Occipital lobe (tissue), 3 donors: ENCODE results near the gene MSI1. TPM values are rescaled to one million over a fixed set of nuclear protein-coding genes. Genes with fewer than 3 reads are reported as not detected.
A peak's percentile ranks its signal among the peaks of the same experiment; 100 is the strongest.

Experiments
- DNase-seq: peaks from one replicate; lab custom pipeline; 2025; lab: John Stamatoyannopoulos, UW
- small RNA-seq: library from RNA; depleted of rRNA; stranded (forward); fragments of <200 nt; gene quantifications from one replicate; pipeline ENCODE3, GENCODE V24; 2014
- total RNA-seq: library from RNA; depleted of rRNA; stranded (reverse); fragments of >200 nt; gene quantifications from one replicate; pipeline ENCODE4 v1.2.3, GENCODE V29; 2014

The MSI1 gene
- total RNA-seq, 1 donor from 2014 or later = 7.5 TPM

DNA sequence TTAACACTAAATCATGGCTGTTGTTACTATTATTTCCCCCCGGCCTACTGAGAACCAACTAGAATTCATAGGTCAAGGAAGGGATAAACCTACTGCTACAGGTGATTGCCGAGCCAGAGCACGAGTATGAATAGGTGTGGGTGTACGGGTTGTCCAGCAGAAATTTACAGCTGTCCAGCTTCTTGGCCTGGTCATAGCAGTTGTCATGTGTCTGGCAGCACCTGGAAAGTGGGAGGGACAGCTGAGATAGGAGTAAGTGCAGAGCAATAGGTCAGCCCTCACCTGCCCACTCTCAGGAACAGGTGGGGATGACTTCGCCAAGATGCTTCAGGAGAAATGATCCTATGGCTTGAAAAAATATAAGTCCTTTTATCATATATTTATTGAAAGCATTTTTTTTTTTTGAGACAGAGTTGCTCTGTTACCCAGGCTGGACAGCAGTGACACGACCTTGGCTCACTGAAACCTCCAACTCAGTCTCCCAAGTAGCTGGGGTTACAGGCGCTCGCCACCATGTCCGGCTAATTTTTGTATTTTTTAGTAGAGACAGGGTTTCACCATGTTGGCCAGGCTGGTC, 44.0 kb downstream of the MSI1 start:
- no peak for DNase-seq

DNA sequence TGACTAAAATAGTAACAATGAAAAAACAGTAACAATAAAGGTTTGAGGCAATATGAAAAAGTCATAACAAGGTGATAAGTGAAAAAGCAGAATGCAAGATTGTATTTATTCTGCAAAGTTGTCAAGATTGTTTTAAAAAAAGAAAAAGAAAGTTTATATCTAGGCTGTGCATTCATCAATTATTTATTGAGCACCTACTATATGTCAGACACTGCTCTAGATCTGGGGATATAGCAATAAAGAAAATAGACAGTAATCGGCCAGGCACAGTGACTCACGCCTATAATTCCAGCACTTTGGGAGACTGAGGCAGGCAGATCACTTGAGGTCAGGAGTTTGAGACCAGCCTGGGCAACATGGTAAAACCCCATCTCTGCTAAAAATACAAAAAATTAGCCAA, 45.2 kb downstream of the MSI1 start:
- no peak for DNase-seq

DNA sequence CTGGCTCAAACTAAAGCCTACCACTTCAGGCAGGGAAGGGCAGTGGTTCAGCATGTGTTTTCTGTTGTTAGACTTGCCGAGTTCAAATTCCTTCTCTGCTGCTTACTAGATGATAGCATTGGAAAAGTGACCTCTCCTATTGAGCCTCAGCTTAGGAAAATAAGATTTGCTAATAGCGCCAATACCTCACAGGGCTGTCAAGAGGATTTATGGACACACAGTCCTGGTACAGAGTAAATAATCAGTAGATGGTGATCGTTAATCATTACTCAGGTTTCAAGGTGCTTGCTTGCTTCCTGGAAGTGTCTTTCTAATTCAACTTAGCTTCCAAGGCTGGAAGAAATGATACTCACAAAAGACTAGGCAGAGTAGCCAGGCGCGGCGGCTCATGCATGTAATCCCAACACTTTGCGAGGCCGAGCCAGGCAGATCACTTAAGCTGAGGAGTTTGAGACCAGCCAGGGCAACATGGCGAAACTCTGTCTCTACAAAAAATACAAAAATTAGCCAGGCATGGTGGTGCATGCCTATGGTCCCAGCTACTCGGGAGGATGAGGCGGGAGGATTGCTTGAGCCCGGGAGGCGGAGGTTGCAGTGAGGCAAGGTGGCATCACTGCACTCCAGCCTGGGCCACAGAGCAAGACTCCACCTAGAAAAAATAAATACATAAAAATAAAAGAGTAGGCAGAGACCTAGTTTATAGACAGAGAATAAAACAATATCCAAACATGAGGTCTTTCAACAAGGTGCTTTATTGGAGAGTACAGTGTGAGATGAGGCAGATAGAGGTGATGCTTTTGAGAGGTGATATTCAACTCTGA, 47.4 kb downstream of the MSI1 start:
- no peak for DNase-seq

DNA sequence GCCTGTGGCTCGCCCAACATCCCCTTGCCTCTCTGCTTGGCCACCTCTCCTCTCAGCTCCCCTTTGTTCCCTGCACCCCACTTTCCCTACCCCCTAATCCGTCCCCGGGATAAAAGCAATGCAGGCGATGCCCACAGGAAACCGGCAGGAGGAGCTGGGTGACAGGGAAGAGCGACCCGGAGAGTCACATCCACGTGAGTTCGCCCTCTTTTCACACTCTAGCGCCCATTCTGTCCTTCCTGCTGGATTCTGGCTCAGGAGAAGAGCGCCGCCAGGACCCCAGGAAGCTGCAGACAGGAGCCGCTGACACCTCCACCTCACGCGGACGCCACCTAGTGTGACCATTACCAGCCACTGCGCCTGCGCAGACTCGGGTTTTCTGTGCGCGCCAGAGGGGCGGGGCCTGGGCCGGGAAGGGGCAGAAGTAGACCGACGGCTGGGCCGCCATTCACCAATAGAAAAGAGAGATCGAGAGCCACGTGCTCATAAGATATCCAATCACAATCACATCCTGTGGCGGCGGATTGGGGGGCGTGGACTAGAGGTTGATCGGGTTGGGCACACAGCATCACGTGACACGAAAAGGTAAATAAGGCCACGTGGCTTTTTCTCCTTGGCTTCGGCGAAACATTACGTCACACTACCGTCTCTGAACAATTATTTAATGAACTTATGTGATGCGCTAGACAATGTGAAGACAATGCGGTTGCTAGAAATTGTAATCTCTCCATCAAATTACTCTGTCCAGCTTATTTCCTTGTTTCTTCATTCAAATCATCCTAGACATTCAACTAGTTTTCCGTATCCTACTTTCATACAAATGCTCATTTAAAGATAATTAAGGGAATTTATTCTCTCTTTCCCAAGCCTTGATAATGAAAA, 51.5 kb downstream of the MSI1 start:
- peak; percentile 99 for DNase-seq

DNA sequence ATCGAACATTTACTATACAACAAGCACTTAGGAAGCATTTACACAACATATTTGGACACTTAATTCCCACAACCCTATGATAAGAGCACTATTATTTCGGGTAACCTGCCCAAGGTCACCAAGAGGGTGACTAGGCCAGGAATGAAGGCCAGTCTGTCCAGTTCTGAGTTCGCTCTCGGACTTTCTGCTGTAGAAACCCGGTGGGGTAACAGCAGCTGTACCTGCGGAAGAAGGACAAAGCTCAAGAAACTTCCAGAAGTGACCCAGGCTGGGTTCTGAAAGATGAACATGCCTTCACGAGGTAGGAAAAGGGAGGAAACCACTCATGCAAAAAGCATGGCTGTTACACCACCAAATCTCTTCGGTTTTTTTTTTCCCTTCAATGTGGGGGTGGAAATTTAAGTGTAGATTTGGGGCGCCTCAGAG, 52.2 kb downstream of the MSI1 start:
- DNase-seq = no peak

DNA sequence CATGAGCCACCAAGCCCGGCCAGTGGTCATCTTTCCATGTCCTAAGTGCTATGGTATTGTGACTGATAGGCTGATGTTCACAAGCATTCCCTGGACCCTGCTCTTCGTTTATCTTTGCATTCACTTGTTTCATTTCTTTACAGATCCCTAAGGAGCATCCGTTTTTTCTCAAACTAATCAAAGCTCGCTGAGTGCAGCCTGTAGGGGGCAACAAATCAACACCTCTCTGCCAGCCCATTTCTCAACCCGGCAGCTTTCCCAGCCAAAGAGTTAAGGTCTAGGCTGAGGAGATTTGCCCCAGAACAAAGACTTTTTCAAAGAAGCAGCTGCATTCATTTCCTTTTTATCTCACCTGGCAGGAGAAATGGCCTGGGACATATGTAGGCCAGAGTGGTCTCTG, 54.7 kb downstream of the MSI1 start:
- no peak for DNase-seq

DNA sequence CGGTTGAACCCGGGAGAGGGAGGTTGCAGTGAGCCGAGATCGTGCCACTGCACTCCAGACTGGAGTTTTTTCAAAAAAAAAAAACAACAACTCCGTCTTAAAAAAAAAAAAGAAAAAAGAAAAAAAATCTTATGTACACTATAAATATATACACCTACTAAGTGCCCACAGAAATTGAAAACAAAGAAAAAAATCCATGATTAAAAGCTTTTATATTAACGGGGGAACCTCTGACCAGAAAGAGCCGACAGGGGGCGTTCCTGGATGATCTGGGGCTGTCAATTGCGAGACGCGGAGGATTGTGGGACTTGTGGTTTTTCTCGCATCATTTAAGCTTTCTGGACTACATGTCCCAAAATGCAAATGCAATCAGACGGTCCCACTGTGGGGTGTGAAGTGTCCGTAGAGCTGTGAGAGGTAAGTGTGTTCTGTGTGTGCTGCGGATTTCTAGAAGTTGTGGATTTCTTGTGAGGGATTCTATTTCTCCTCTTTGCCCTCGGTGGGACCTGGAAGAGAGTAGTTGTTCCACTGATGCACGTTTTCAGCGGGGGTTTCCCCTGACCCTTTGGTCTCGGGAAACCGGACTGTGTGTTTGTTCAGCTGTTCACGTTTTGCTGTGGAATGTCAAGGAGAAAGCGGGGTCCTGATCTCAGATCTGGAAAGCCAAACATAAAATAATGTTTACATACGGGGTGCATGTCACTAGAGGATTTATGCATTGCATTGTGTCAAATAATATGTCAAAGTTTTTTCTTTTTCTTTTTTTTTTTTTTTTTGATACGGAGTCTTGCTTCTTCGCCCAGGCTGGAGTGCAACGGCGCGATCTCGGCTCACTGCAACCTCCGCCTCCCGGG, 66.8 kb downstream of the MSI1 start, which contains the start of gene SIRT4:
Gene SIRT4 (plus strand): TSS at position 360 of the 854 bp plus-strand sequence. CDS start 1,241 bp downstream, outside the sequence.
- peak; percentile 75 for DNase-seq

DNA sequence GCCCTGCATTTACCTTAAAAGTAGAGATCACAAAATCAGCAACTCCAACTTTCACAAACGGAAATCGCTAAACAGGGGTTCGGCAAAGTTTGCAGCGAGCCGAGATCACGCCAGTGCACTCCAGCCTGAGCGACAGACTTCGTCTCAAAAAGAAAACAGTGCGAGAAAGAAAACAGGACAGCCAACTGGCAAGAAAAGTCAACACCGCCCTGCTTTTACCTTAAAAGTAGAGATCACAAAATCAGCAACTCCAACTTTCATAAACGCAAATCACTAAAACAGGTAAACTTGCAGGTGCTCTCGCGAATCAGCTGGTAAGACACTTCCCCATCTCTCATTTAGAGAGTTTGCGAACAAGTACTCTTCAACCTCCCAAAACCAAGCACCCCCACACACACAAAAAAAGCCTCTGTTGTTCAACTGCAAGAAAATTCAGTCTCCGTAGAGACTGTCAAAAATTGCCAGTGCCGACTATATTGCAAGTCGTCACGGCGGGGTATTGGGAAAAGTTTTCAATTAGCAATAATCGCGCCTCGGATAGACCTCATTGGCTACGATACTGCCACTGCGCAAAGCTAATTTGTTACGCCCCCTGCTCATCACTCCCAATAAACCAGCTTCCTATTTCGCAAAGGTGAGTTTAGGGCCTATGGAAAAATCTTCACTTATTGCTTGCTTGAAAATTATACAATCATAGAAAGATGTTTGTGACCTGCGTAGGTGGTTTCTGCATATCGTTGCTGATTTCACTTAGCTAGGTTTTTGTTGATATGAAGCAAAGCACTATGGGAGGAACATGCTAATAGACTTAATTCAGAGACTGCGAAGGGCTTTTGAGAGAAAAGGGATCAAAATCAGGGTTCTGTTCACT, 76.1 kb downstream of the MSI1 start, which contains the start of gene RNU4-1:
Gene RNU4-1 (minus strand): TSS at position 577 of the 871 bp plus-strand sequence.
- peak; percentile 65 for DNase-seq

DNA sequence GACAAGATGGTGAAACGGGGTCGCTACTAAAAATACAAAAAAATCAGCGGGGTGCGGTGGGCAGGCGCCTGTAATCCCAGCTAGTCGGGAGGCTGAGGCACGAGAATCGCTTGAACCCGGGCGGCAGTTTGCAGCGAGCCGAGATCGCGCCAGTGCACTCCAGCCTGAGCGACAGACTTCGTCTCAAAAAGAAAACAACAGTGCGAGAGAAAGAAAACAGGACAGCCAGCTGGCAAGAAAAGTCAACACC, 76.6 kb downstream of the MSI1 start:
- DNase-seq = no peak

Small RNA genes within 50 kb of the gene (small RNA-seq; reads per million reads assigned to genes)
- gene RNU4-1 = 253 reads per million, percentile 97 among the genes with 10 or more reads in this experiment
- 1,013 reads per million, percentile 99 among the genes with 10 or more reads in this experiment for gene RNU4-2
- gene RNU6-1088P = not detected

Other genes with a start within 250 kb of the MSI1 start
- 53.7 TPM for gene GCN1, start 174.4 kb downstream of the MSI1 start, total RNA-seq
- gene RPLP0, start 168.1 kb downstream of the MSI1 start, total RNA-seq = 1,592 TPM
- 2.8 TPM for gene PXN, start 103.4 kb downstream of the MSI1 start, total RNA-seq
- under 0.01 TPM for gene RNU4-2, start 77.3 kb downstream of the MSI1 start, total RNA-seq
- gene RNU4-1, start 75.9 kb downstream of the MSI1 start, total RNA-seq = under 0.01 TPM
- gene SIRT4, start 66.8 kb downstream of the MSI1 start, total RNA-seq = 4.5 TPM
- gene PLA2G1B, start 41.4 kb downstream of the MSI1 start, total RNA-seq = not detected
- gene COX6A1, start 68.9 kb upstream of the MSI1 start, total RNA-seq = 367 TPM
- 10.0 TPM for gene TRIAP1, start 77.2 kb upstream of the MSI1 start, total RNA-seq
- gene GATC, start 77.3 kb upstream of the MSI1 start, total RNA-seq = 27.6 TPM
- gene SRSF9, start 100.6 kb upstream of the MSI1 start, total RNA-seq = 87.8 TPM
- gene DYNLL1, start 126.9 kb upstream of the MSI1 start, total RNA-seq = 252 TPM
- gene COQ5, start 160.0 kb upstream of the MSI1 start, total RNA-seq = 20.6 TPM
- gene RNF10, start 165.2 kb upstream of the MSI1 start, total RNA-seq = 77.7 TPM
- 34.6 TPM for gene POP5, start 212.2 kb upstream of the MSI1 start, total RNA-seq